Fibroblast of lung (primary cell): Measurements from ENCODE around the gene PIAS4. TPM values are rescaled to one million over a fixed set of nuclear protein-coding genes. Genes with fewer than 3 reads are reported as not detected.
A peak's percentile ranks its signal among the peaks of the same experiment; 100 is the strongest.

Experiments
- DNase-seq, 2 donors: peaks; one replicate each; pipeline versions ENCODE4 v3.0.0 to v3.0.0-alpha.2; 2010; ENCODE audit warnings: low read depth in 2 of 2
- H2AFZ ChIP-seq: 2 replicates; pipeline ENCODE4 v1.5.1; 2012; ENCODE audit warnings: low read length, control low read depth, inconsistent platforms
- H3K27ac ChIP-seq: 2 replicates; pipeline ENCODE4 v1.5.1; 2011; ENCODE audit warnings: low read length, control low read depth; ENCODE audit not compliant: insufficient read depth
- H3K27me3 ChIP-seq: 2 replicates; pipeline ENCODE4 v1.5.1; 2011; ENCODE audit warnings: mild to moderate bottlenecking, low read length; ENCODE audit not compliant: control insufficient read depth, insufficient read depth
- H3K36me3 ChIP-seq: 2 replicates; pipeline ENCODE4 v1.5.1; 2011; ENCODE audit warnings: low read length; ENCODE audit not compliant: control insufficient read depth, insufficient read depth
- H3K4me1 ChIP-seq: 2 replicates; pipeline ENCODE4 v1.5.1; 2011; ENCODE audit warnings: low read length; ENCODE audit not compliant: control insufficient read depth, insufficient read depth; ENCODE audit errors: extremely low read depth
- H3K4me2 ChIP-seq: 2 replicates; pipeline ENCODE4 v1.5.1; 2011; ENCODE audit warnings: low read length, control low read depth; ENCODE audit not compliant: insufficient read depth; ENCODE audit errors: extremely low read depth
- H3K4me3 ChIP-seq, 4 experiments: fragments of 200-600 bp in 1 of 4; sonication (generic) in 1 of 4; replicated peaks in 1 of 4; 2 replicates each; pipeline ENCODE4 v1.5.1; 2011 to 2016; ENCODE audit warnings: low read length in 4 of 4, low read depth in 3 of 4, mild to moderate bottlenecking in 3 of 4, control low read depth in 2 of 4, inconsistent platforms in 1 of 4, mixed read lengths in 1 of 4; ENCODE audit not compliant: insufficient read depth in 1 of 4; ENCODE audit errors: control extremely low read depth in 1 of 4
- H3K79me2 ChIP-seq: 2 replicates; pipeline ENCODE4 v1.5.1; 2012; ENCODE audit warnings: mild to moderate bottlenecking, low read length, inconsistent platforms; ENCODE audit not compliant: control insufficient read depth, insufficient read depth
- H3K9ac ChIP-seq: 2 replicates; pipeline ENCODE4 v1.5.1; 2011; ENCODE audit warnings: mild to moderate bottlenecking, low read length, control low read depth; ENCODE audit not compliant: insufficient read depth
- H3K9me3 ChIP-seq: 2 replicates; pipeline ENCODE4 v1.5.1; 2012; ENCODE audit warnings: low read depth, low read length; ENCODE audit not compliant: control insufficient read depth, insufficient read depth
- H4K20me1 ChIP-seq: 2 replicates; pipeline ENCODE4 v1.5.1; 2011; ENCODE audit warnings: low read length; ENCODE audit not compliant: control insufficient read depth, insufficient read depth; ENCODE audit errors: extremely low read depth
- EZH2 ChIP-seq: IDR thresholded peaks from 2 replicates; pipeline ENCODE4 v1.5.1; 2012; ENCODE audit warnings: low read length, control low read depth, mild to moderate bottlenecking; ENCODE audit errors: missing control alignments
- polyA plus RNA-seq, 2 donors: library from polyadenylated mRNA; depleted of rRNA in 1 of 2; stranded (reverse) in 1 of 2; unstranded in 1 of 2; fragments of >200 nt; gene quantifications; 2 replicates each; pipeline ENCODE4 v1.2.1, GENCODE V29; 2011 to 2012; ENCODE audit warnings: missing spikeins in 1 of 2
- total RNA-seq: library from RNA; depleted of rRNA; stranded (reverse); fragments of >200 nt; gene quantifications from 2 replicates; pipeline ENCODE4 v1.2.1, GENCODE V29; 2014
- TF ChIP-seq, protein P1 (sequence below), 2 donors: IDR thresholded peaks in 1 of 2; conservative IDR thresholded peaks in 1 of 2; 1 replicate in 1 of 2; 2 replicates in 1 of 2; pipeline ENCODE4 v1.5.1; 2011 to 2012; ENCODE audit warnings: low read length in 2 of 2, control low read depth in 1 of 2, inconsistent platforms in 1 of 2, low read depth in 1 of 2, mild to moderate bottlenecking in 1 of 2

PIAS4 gene
- total and polyA plus RNA-seq, 2 donors (not counting 1 experiment from before 2014, with no cell fraction given): 6.6 to 14.9 TPM

DNA sequence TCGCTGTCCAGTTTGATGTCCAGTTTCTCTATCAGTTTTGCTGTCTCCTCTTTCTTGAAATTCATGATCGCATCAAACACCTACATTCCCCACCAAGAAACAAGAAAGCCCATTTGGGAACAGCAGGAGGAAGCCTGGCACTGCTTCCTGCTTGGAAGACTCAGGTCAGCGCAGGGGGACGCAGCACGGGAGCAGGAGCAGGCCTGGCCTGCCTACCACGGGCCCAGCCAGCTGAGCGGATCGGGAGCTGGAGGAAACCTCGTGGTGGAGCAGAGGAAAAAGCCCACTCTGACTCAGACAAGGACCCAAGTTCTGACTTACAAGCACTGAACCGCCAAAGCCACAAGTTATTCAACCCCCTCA lies 26.2 kb upstream of the PIAS4 start:
- no peak overlapping the region for H3K9ac ChIP-seq
- no peak overlapping the region for H2AFZ ChIP-seq
- peaks cover 73% of the 10 kb centered on the region for H3K36me3 ChIP-seq
- no peak overlapping the region for H3K4me3 ChIP-seq
- peaks cover 19% of the 10 kb centered on the region for H3K4me1 ChIP-seq
- no peaks in the 10 kb centered on the region for H3K9me3 ChIP-seq
- peaks cover 86% of the 10 kb centered on the region for H3K79me2 ChIP-seq
- TF ChIP-seq EZH2: no peak
- no peaks in the 10 kb centered on the region for H3K27me3 ChIP-seq
- H3K27ac ChIP-seq: no peak overlapping the region
- peaks cover 9% of the 10 kb centered on the region for H4K20me1 ChIP-seq
- DNase-seq: no peak
- no peak overlapping the region for H3K4me2 ChIP-seq

DNA sequence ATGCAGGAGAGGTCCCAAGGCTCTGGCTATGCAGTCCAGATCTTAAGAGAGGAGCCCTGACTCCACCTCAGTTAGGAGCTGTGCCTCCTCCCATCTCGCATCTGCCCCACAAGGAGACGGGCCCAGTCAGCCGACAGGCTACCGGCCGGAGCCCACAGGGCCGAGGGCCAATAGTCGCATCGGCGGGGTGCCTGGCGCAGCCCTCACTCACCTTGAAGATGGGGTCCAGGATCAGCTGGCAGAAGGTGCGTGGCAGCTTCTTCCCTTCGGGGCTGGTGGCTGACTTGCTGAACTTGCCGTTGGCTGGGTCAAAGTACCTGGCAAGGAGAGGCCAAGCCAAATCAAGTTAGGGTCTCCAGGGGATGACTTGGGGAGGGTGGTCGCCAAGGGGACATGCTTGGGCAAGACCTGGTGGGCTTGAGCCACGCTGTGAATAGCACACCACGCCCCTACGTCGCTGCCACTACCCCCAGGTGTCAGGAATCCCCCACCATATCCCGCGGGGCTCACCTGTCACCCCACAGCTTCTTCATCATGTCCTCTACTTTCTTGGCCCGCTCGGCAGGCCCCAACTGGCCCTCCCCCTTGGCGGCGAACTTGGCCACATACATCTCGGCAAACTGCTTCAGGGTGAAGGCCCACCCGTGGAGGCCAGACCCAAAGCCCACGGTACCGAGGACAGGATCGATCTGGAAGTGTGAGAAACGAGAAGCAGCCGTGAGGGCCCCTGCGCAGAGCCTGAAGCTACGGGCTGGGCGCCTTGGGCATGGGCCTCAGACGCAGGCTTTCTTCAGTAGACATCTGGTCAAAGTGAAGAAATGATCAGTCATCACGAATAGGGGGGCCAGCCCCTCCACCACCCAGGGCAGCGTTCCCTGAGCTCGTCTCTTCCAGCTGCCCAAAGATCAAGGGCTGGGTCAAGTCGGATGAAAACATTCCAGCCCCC lies 25.5 kb upstream of the PIAS4 start:
- peak overlapping the region; percentile 44 for H3K4me2 ChIP-seq
- no peak overlapping the region for H3K9ac ChIP-seq
- H3K27ac ChIP-seq: peak overlapping the region; percentile 94
- TF ChIP-seq, protein P1, sequence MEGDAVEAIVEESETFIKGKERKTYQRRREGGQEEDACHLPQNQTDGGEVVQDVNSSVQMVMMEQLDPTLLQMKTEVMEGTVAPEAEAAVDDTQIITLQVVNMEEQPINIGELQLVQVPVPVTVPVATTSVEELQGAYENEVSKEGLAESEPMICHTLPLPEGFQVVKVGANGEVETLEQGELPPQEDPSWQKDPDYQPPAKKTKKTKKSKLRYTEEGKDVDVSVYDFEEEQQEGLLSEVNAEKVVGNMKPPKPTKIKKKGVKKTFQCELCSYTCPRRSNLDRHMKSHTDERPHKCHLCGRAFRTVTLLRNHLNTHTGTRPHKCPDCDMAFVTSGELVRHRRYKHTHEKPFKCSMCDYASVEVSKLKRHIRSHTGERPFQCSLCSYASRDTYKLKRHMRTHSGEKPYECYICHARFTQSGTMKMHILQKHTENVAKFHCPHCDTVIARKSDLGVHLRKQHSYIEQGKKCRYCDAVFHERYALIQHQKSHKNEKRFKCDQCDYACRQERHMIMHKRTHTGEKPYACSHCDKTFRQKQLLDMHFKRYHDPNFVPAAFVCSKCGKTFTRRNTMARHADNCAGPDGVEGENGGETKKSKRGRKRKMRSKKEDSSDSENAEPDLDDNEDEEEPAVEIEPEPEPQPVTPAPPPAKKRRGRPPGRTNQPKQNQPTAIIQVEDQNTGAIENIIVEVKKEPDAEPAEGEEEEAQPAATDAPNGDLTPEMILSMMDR (conservative IDR thresholded peaks at IDR 0.05 in 1 of 2, IDR thresholded peaks at IDR 0.05 in 1 of 2; ENCODE audit: low read depth in 1 of 2, low read length in 2 of 2): no peak
- no peak for TF ChIP-seq EZH2
- H4K20me1 ChIP-seq: peaks cover 9% of the 10 kb centered on the region
- no peak for DNase-seq
- peaks cover 22% of the 10 kb centered on the region for H3K4me1 ChIP-seq
- H2AFZ ChIP-seq: no peak overlapping the region
- H3K79me2 ChIP-seq: peaks cover 80% of the 10 kb centered on the region
- H3K36me3 ChIP-seq: peaks cover 66% of the 10 kb centered on the region
- H3K4me3 ChIP-seq: peak overlapping the region in 1 of 4 experiments; percentile 20
- no peaks in the 10 kb centered on the region for H3K27me3 ChIP-seq
- H3K9me3 ChIP-seq: no peaks in the 10 kb centered on the region

DNA sequence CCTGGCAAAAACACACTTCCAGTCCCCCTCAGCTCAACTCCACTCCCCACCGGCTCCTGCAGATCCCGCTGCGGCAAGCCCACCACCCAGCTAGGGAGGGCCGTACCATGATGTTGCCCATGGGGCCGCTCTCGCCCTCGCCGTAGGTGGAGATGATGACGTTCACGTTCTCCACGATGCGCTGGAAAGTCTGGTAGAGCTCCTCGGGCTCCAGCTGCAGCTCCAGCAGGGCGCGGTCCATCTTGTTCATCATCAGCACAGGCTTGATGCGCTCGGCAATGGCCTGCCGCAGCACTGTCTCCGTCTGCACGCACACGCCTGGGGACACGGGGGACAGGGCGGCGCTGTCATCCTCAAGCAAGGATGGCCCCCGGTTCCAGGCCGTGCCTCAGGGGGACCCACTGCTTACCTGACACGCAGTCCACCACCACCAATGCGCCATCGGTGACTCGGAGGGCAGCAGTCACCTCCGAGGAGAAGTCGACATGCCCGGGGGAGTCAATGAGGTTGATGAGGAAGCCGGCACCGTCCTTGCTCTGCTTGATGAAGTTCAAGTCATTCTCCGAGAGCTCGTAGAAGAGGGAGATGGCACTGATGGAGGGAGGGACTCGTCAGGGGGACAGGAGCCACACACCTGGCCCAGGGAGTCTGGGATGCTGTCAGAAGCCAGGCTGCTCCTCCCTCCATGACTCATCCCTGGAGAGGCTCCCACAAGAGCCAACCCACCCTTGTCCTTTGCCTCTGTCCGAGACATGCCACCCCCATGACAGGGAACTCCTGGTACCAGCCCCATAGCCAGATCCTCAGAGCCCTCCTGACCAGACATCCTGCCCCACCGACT lies 24.6 kb upstream of the PIAS4 start:
- peaks cover 22% of the 10 kb centered on the region for H3K4me1 ChIP-seq
- H3K4me2 ChIP-seq: peak overlapping the region; percentile 44
- H3K36me3 ChIP-seq: peaks cover 57% of the 10 kb centered on the region
- H3K9me3 ChIP-seq: no peaks in the 10 kb centered on the region
- peaks cover 9% of the 10 kb centered on the region for H4K20me1 ChIP-seq
- H3K4me3 ChIP-seq: peak overlapping the region; percentile 82 to 99 (median 94)
- no peak overlapping the region for H3K9ac ChIP-seq
- DNase-seq: peak; percentile 55 to 71
- H3K79me2 ChIP-seq: peaks cover 70% of the 10 kb centered on the region
- peak overlapping the region; percentile 94 for H3K27ac ChIP-seq
- TF ChIP-seq EZH2: no peak
- TF ChIP-seq, protein P1 (conservative IDR thresholded peaks at IDR 0.05 in 1 of 2, IDR thresholded peaks at IDR 0.05 in 1 of 2; ENCODE audit: low read depth in 1 of 2, low read length in 2 of 2): no peak
- no peak overlapping the region for H2AFZ ChIP-seq
- no peaks in the 10 kb centered on the region for H3K27me3 ChIP-seq
